ENCODE measurements around the gene SLC4A11. TPM values are rescaled to one million over a fixed set of nuclear protein-coding genes. Genes with fewer than 3 reads are reported as not detected.
A peak's percentile ranks its signal among the peaks of the same experiment; 100 is the strongest.

SLC4A11 gene
- total RNA-seq, 1 donor from 2014 or later: 5.8 TPM

DNA sequence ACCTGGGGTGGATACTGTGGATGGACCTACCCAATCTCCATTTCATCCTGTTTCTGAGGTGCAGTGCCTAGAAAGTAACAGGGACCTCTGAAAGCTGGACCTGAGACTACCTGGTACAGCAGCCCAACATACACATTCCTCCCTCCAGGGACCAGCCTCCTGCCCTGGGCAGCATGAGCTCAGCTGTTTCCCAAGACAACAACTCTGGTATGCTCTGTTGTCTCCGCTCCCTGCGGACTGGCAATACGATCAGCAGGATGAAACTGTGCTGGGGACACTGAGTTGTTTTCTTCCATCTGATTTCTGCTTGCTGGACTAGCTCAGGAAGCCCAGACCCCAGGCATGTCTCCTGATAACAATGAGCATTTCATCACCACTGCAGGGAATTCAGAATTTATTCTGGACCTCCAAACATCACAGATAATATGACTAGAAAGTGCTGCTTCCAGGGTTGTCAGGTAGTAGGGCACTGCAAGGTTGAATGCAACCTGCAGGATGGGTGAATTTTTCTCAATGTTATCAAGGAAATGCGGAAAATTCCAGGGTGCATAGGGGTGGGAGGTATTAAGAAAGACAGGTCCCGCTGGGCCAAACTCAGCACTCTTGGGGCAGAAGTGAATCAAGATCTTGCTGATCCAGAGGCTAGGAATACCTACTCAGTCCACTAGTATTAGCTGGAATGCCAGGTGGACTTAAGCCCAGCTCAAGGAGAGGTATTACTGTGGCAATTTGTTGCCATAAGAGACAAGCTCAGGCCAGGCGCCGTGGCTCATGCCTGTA, 38.9 kb upstream of the SLC4A11 start:
- H3K4me1 Mint-ChIP-seq (ENCODE audit: unreplicated experiment): no peaks in the 10 kb centered on the region
- H3K9me3 Mint-ChIP-seq: no peaks in the 10 kb centered on the region
- H3K36me3 Mint-ChIP-seq: peaks cover 19% of the 10 kb centered on the region
- TF ChIP-seq, protein P1, sequence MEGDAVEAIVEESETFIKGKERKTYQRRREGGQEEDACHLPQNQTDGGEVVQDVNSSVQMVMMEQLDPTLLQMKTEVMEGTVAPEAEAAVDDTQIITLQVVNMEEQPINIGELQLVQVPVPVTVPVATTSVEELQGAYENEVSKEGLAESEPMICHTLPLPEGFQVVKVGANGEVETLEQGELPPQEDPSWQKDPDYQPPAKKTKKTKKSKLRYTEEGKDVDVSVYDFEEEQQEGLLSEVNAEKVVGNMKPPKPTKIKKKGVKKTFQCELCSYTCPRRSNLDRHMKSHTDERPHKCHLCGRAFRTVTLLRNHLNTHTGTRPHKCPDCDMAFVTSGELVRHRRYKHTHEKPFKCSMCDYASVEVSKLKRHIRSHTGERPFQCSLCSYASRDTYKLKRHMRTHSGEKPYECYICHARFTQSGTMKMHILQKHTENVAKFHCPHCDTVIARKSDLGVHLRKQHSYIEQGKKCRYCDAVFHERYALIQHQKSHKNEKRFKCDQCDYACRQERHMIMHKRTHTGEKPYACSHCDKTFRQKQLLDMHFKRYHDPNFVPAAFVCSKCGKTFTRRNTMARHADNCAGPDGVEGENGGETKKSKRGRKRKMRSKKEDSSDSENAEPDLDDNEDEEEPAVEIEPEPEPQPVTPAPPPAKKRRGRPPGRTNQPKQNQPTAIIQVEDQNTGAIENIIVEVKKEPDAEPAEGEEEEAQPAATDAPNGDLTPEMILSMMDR (conservative IDR thresholded peaks at IDR 0.05): no peak
- no peak overlapping the region for H3K4me3 Mint-ChIP-seq
- H3K27me3 Mint-ChIP-seq: no peaks in the 10 kb centered on the region
- DNase-seq (ENCODE audit: extremely low spot score, unreplicated experiment): no peak
- peak overlapping the region; percentile 19 for H3K27ac Mint-ChIP-seq

DNA sequence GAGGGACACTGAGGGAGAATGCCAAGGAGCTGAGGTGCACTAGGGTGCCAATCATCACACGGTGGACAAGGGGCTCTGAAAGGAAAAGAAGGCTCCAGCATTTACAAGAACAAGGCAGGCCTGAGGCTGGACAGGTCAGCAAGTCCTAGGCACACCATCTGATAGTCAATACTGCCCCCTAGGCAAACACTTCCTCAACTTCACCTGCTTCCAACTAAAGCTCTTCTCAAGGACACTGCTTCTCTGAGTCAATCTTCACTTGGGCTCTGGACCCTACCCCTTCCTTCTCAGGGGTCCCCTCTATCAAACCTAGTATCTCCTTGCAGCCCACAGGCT, 37.7 kb upstream of the SLC4A11 start:
- H3K9me3 Mint-ChIP-seq: no peaks in the 10 kb centered on the region
- H3K27ac Mint-ChIP-seq: no peak overlapping the region
- no peak for DNase-seq (ENCODE audit: extremely low spot score, unreplicated experiment)
- TF ChIP-seq, protein P1 (conservative IDR thresholded peaks at IDR 0.05): peak; percentile 49
- no peaks in the 10 kb centered on the region for H3K27me3 Mint-ChIP-seq
- peaks cover 23% of the 10 kb centered on the region for H3K36me3 Mint-ChIP-seq
- no peak overlapping the region for H3K4me3 Mint-ChIP-seq
- no peaks in the 10 kb centered on the region for H3K4me1 Mint-ChIP-seq (ENCODE audit: unreplicated experiment)

DNA sequence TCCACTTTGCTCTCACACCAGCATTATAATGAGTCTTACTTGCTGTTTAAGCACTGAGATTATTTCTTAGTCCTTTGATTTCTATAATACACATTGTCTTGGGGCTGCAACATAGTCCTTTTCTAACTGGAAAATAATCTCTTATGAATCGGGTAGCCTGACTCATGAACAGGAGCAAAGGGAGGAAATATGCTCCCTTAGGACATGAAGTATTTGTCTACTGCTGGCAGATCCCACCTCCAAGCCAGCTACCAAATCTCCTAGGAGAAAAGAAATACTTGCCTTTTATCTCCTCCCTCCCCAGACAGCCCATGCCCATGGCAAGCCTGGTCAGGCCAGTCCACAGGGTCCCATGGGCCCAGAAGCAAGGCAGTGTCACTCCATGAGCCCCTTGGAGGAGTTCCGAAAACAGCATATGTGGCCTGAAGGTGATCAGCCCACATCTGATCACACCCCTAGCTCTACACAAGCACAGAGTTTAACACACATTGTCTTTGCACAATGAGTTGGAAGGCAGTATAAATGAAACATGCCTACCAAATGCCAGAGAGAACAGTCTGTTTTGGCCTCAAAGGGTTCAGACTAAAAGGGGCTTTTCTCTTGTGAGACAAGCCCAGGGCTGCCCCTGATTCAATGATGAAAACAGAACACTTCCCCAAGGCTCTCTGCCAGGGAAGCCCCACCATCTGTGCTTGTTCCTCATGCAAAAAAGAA, 37.1 kb upstream of the SLC4A11 start:
- no peaks in the 10 kb centered on the region for H3K4me1 Mint-ChIP-seq (ENCODE audit: unreplicated experiment)
- TF ChIP-seq, protein P1 (conservative IDR thresholded peaks at IDR 0.05): no peak

DNA sequence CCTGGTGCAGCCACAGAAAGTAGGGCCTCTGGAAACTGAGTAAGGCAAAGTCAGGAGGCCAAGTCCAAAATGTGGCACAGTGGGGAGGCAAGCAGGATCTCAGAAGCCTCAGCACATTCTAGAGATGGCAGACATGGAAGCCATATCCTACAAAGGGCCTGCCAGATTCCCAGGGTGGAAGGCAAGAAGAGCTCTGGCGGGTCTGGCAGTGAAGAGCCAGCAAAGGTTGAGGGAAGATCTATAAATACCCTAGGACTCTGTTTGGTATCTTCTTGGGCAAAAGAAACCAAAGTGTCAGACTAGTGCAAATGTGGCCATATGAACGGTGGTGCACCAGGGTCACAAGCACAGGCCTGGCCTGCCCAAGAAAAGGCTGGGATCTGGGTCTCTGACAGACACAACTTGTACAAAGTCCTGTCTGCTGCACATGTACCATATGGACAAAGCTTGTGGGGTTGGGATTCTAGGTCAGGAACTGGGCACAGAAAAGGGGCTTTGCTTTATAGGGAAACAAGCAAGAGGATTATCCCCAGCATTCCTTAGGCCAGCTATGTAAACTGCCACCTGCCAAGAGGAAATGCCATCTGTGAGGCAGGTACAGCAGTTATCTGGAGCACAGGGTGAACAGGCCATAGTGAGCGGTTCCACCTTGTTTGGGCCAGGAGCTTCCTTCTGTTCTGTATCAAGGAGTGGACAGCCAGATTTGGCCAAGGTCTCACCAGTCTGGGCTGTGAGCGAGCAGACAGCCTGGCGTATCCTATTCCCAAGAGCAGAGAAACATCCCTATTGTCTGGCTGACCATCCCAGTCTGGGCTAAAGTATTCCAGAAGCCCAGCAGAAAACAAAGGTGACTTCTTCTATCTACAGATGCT, 36.3 kb upstream of the SLC4A11 start:
- H3K4me3 Mint-ChIP-seq: no peak overlapping the region
- TF ChIP-seq, protein P1 (conservative IDR thresholded peaks at IDR 0.05): no peak
- no peak overlapping the region for H3K27ac Mint-ChIP-seq
- H3K4me1 Mint-ChIP-seq (ENCODE audit: unreplicated experiment): no peaks in the 10 kb centered on the region
- H3K27me3 Mint-ChIP-seq: no peaks in the 10 kb centered on the region
- peaks cover 21% of the 10 kb centered on the region for H3K36me3 Mint-ChIP-seq
- no peak for DNase-seq (ENCODE audit: extremely low spot score, unreplicated experiment)
- H3K9me3 Mint-ChIP-seq: no peaks in the 10 kb centered on the region

More for the DNA sequence above, 37.1 kb upstream of the SLC4A11 start:
- Mint-ChIP-seq H3K4me3 (no peak overlapping the region), H3K36me3 (peaks cover 20% of the 10 kb centered on the region), H3K27me3 (no peaks in the 10 kb centered on the region), H3K27ac (no peak overlapping the region), H3K9me3 (no peaks in the 10 kb centered on the region)
- no peak for DNase-seq (ENCODE audit: extremely low spot score, unreplicated experiment)

DNA sequence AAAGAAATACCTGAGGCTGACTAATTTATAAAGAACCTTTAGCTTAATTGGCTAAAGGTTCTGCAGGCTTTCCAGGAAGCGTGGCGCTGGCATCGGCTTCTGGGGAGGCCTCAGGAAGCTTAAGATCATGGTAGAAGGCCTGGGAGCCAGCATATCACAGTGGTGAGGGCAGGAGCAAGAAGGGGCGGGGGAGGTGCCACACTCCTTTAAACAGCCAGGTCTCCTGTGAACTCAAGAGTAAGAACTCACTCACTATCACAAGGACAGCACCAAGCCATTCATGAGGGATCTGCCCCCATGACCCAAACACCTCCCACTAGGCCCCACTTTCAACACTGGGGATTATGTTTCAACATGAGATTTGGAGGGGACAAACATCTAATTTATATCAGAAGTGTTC, 34.4 kb upstream of the SLC4A11 start:
- DNase-seq (ENCODE audit: extremely low spot score, unreplicated experiment): no peak
- Mint-ChIP-seq H3K9me3 (no peaks in the 10 kb centered on the region), H3K27ac (no peak overlapping the region), H3K4me1 (ENCODE audit: unreplicated experiment) (no peaks in the 10 kb centered on the region), H3K36me3 (peaks cover 12% of the 10 kb centered on the region), H3K27me3 (no peaks in the 10 kb centered on the region), H3K4me3 (no peak overlapping the region)
- TF ChIP-seq, protein P1 (conservative IDR thresholded peaks at IDR 0.05): no peak

All from type B pancreatic cell (in vitro differentiated cells).